H54 (cell line): ENCODE results near the gene KCNJ5.

ENCODE experiments used
- DNase-seq: peaks from one replicate; pipeline ENCODE4 v3.0.0; 2011; ENCODE audit warnings: low spot score, mixed read lengths; ENCODE audit not compliant: insufficient read length
- FAIRE-seq: peaks from 3 replicates; lab custom pipeline; 2011; peaks lifted over from hg19 to GRCh38; lab: Jason Lieb, UNC
- POLR2A ChIP-seq: IDR thresholded peaks from 2 replicates; pipeline ENCODE4 v1.6.1; 2011; ENCODE audit warnings: low read depth, mild to moderate bottlenecking, low read length

KCNJ5 gene

DNA sequence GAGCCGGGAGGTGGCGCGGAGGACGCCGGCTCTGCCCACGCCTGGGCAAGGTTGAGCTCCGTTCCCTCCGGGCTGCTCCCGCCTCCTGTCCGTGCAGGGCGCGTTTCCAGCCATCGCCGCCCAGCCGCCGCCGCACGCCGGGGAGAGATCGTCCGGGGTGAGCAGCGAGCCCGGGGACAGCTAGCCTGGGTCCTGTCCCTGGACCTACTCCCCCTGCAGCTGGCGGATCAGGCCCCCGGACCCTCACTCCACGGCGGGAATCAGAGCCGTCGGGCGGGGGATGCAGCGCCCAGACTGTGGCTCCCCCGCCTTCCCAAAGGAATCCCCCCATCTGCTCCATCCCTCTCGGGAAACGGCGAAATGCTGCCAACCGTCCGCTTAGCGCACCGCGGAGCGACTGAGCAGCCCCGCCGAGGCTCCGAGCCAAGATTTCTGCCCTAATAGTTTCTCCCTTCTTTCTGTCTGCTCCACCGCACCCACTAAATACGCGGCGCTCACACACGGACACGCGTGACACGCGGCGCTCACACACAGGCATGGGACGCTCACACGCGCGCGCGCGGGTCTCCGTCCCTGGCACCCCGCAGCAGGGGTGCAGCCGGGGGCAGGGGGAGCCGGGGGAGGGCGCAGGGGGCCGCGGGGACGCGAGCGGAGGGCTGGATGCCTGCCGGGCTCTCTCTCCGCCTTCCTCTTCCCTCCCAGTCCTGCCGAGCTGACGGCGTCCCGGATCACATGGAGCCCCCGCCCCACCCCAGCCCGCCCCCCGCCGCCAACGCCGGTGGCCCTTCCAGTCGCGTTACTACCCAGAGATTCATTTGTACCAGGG is at the start of gene KCNJ5:
Gene KCNJ5, plus strand, starts transcription at position 814 of the 826 bp plus-strand sequence. CDS start 19,918 bp downstream, outside the sequence.
- no peak for FAIRE-seq
- no peak for DNase-seq
- TF ChIP-seq POLR2A, result no peak

- no peak for TF ChIP-seq POLR2A
- FAIRE-seq (no peak), DNase-seq (no peak)
These were observed 49.6 kb upstream of the KCNJ5 start for GRCh38 chr11:128841461-128842072.

GRCh38 chr11:128843198-128843785 is 47.9 kb upstream of the KCNJ5 start:
- DNase-seq (no peak), FAIRE-seq (no peak)
- TF ChIP-seq POLR2A, result no peak

GRCh38 chr11:128845334-128845780 is 45.8 kb upstream of the KCNJ5 start:
- FAIRE-seq (no peak), DNase-seq (no peak)
- no peak for TF ChIP-seq POLR2A

DNA sequence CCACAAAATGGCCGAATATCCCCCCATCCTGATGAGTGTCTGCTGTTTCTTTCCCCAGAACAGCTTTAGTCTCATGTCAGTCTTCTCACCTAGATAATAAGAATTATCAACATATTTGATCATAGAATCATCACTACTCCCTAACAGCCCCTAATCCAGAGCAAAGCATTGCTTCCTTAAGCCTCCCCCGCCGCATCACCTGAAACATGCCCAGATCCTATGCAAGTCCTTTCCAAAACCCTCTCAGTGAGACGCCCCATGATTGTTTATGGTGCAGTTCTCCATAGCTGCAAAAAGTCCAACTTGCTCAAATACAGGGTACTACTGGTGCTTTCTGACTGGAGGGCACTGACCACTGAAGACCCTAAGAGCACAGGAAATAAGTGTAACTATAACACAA is 44.2 kb upstream of the KCNJ5 start:
- no peak for DNase-seq
- TF ChIP-seq POLR2A, result no peak
- FAIRE-seq, result no peak

GRCh38 chr11:128848815-128849455 is 42.2 kb upstream of the KCNJ5 start:
- peak; percentile 57 for DNase-seq
- no peak for FAIRE-seq
- no peak for TF ChIP-seq POLR2A

DNA sequence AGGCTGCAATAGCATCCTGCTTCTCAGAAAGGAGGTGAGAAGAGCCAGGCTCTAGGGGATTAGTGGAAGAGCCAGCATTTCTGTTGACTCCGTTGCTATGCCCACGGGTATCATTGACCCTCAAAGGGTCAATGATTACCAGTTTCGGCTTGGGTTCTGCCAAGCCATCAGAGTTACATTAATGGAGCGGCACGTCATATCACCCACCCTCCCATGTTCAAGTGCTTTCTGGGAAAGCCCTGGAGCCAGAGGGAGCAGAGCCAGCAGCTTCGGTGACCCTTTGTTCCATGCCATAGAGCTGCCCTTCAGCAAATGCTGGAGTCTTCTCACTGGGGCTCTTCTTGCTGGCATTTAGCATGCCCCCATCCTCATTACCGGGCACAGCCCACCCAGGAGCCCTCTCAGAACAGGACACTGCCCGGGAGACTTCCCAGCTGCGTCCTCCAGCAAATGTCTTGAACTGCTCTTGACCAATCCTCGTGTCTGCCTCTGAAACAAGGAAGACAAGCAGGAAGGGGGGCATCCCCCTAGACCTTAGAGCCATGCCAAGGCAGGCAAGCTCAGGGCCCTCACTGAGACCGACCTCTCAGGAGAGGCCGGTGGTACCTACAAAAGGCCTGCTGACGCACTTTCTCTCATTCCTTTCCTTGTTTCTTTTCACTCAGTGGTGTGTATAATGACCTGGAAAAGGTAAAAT is 38.7 kb upstream of the KCNJ5 start:
- TF ChIP-seq POLR2A, result no peak
- DNase-seq (no peak), FAIRE-seq (no peak)

DNA sequence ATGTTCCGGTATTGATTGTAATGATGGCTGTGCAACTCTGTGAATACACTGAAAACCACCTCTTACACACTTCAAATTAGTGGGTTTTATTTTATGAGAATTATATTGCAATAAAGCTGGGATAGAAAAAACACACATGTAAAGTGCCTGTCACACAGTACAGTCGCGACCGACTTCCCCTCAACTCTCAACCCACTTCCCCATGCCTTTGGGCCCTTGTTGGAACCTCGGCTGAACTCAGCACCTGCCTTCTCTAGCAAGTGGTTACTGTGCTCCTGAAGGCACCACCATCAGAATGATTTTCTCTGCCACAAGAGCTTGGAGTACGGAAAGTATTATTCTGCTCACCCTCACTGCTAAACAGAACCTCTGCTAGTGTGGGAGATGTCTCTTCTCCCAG is 37.6 kb upstream of the KCNJ5 start:
- DNase-seq (no peak), FAIRE-seq (no peak)
- no peak for TF ChIP-seq POLR2A

GRCh38 chr11:128854841-128855240 is 36.3 kb upstream of the KCNJ5 start:
- DNase-seq, result no peak
- TF ChIP-seq POLR2A, result no peak
- no peak for FAIRE-seq

GRCh38 chr11:128856241-128856640 is 34.9 kb upstream of the KCNJ5 start:
- FAIRE-seq (no peak), DNase-seq (no peak)
- TF ChIP-seq POLR2A, result no peak

GRCh38 chr11:128857341-128857740 is 33.8 kb upstream of the KCNJ5 start:
- no peak for TF ChIP-seq POLR2A
- DNase-seq (no peak), FAIRE-seq (no peak)

GRCh38 chr11:128859563-128860441 is 31.4 kb upstream of the KCNJ5 start:
- TF ChIP-seq POLR2A, result no peak
- DNase-seq, result no peak
- no peak for FAIRE-seq
